Mesodermal cell (in vitro differentiated cells): ENCODE measurements around the gene OOSP4B.
"Not testable (repeated sequence)": the region's sequence is repeated elsewhere in the genome, so short reads cannot be mapped to it uniquely, and the experiment has no call there.

Experiments used
- H3K27ac ChIP-seq: 2 replicates; pipeline ENCODE4 v1.7.0; 2013; ENCODE audit warnings: mild to moderate bottlenecking, low read depth, low read length, moderate library complexity; ENCODE audit not compliant: severe bottlenecking
- H3K36me3 ChIP-seq: 2 replicates; pipeline ENCODE4 v1.7.1; 2013; ENCODE audit warnings: mild to moderate bottlenecking, low read length, moderate library complexity; ENCODE audit not compliant: control insufficient read depth, insufficient read depth
- H3K4me1 ChIP-seq: one replicate; pipeline ENCODE4 v1.7.1; 2013; ENCODE audit warnings: mild to moderate bottlenecking, low read length; ENCODE audit not compliant: insufficient read depth, control insufficient read depth, poor library complexity, severe bottlenecking
- H3K4me3 ChIP-seq: 2 replicates; pipeline ENCODE4 v1.7.0; 2013; ENCODE audit warnings: low read length, control low read depth, mild to moderate bottlenecking; ENCODE audit not compliant: insufficient read depth, poor library complexity, severe bottlenecking; ENCODE audit errors: extremely low read depth
- H3K9me3 ChIP-seq: 2 replicates; pipeline ENCODE4 v1.7.1; 2013; ENCODE audit warnings: mild to moderate bottlenecking, low read length, moderate library complexity; ENCODE audit not compliant: control insufficient read depth
- WGBS, 2 experiments: methylation state at CpG; one replicate each; pipeline ENCODE4 v1.1.5; 2013; ENCODE audit warnings: missing lambda C conversion rate in 2 of 2; ENCODE audit not compliant: insufficient coverage in 2 of 2; 5-methylcytosine and 5-hydroxymethylcytosine counted together

OOSP4B gene

DNA sequence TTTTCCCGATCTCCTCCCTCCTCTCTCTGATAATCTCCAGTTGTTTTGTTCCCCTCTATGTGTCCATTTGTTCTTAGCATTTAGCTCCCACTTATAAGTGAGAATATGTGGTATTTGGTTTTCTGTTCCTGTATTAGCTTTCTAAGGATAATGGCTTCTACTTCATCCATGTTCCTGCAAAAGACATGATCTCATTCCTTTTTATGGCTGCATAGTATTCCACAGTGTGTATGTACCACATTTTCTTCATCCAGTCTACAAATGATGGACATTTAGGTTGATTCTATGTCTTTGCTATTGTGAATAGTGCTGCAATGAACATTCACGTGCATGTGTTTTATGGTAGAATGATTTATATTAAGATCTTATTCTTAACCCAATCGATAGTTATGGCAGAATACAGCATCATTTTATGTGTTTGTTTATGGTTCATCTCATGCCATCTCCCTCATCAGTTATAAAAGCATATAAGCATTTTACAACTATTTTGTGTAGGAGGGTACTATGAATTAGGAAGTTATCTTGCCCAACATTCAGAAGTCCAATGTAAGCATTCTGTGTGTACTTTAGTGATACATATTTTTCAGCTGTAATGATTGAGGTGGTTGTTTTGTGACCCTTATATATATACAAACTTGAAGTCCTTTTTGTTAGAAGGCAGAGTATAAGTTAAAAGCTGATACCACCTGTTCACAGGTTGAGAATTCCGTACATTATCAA is 42.7 kb downstream of the OOSP4B start:
- Histone ChIP-seq H3K27ac (no peak overlapping the region), H3K9me3 (no peaks in the 10 kb centered on the region), H3K4me3 (no peak overlapping the region), H3K36me3 (no peaks in the 10 kb centered on the region), H3K4me1 (no peaks in the 10 kb centered on the region)
- no CpG with 5 or more reads among the region's 4 CpGs for WGBS, 2 experiments

DNA sequence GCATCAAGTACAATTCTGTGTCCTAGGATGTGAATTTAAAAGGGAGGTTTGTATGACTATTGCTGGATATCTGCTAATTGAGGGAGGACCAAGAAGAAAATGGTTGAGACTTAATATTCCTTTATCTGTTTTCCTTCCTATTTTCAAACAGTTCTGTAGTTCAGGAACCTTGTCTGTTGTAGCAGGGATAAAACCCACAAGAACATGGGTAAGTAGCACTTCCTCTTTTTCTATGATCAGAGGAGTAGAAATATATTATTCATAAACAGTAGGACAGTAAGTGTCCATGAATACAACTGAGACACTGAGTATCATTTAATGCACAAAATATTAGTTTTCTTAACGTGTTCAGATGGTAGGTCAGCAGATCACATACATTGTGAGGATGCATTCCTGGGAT is 47.1 kb downstream of the OOSP4B start:
- no peaks in the 10 kb centered on the region for H3K36me3 ChIP-seq
- WGBS, 2 experiments, result no CpG with 5 or more reads among the region's 1 CpG
- no peaks in the 10 kb centered on the region for H3K9me3 ChIP-seq
- no peaks in the 10 kb centered on the region for H3K4me1 ChIP-seq
- H3K27ac ChIP-seq, result no peak overlapping the region
- H3K4me3 ChIP-seq, result no peak overlapping the region

DNA sequence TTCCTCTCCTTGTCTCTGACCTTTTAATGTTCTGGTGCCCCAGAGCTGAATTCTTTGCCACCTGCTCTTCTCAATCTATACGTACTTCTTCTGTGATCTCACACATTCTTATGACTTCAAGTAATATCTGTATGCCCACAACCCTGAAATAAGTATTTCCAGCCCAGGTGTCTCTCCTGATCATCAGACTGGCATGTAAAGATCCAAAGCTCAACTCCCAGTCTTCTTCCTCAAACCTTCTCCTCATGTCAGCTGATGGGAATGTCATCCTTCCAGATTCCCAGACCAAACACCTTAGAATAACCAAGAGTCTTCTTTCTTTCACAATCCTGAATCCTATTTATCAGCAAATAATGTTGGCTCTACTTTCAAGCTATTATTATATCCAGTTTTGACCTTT is 48.8 kb downstream of the OOSP4B start:
- Histone ChIP-seq H3K27ac (no peak overlapping the region), H3K9me3 (no peaks in the 10 kb centered on the region), H3K4me3 (no peak overlapping the region), H3K36me3 (no peaks in the 10 kb centered on the region), H3K4me1 (no peaks in the 10 kb centered on the region)
- WGBS, 2 experiments, result 81 to 100% methylated on average over 1 of the region's 1 CpG

DNA sequence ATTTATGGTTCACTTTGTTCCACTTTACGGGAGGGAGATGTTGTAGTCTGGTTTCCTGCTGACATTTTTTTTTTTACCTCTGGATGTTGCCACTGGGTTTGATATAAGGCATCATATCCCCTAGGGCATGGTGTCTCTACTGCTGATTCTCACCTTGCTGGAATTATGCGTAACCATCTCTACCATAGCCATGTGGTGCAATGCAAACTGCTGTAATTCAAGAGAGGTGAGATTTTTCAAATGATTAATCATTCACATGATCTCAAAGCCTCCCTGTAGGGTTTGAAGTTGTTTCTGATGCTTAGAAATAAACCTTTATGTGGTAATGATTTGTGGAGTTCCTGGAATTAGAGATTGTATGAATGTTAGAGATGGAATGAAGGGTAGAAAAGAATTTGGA is 52.5 kb downstream of the OOSP4B start:
- Histone ChIP-seq H3K4me1 (no peaks in the 10 kb centered on the region), H3K9me3 (no peaks in the 10 kb centered on the region), H3K36me3 (no peaks in the 10 kb centered on the region), H3K27ac (no peak overlapping the region), H3K4me3 (no peak overlapping the region)
- WGBS, 2 experiments, result no CpG with 5 or more reads among the region's 2 CpGs

DNA sequence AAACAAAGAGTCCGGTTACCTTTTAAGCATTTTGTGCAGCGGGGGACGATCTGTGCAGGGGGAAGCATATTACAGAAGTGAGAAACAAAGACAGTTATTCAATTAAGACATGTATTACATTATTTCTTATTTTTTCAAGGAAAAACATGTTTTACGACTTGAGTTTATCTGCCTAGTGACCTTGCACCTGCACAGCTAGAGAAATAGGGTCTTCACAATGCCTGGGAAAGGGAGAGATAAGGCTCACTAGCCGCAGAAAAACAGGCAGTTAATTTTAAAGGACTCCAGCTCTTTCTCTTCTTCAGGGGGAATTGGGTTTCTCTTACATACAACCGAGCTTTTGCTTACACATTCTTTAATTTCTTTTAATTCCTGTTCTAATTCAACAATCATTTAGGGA is 54.7 kb downstream of the OOSP4B start:
- H3K36me3 ChIP-seq, H3K4me3 ChIP-seq, H3K27ac ChIP-seq, H3K4me1 ChIP-seq, H3K9me3 ChIP-seq: not testable (repeated sequence)
- 100% methylated on average over 2 of the region's 6 CpGs; no CpG with 5 or more reads in 1 of the 2 experiments for WGBS, 2 experiments

DNA sequence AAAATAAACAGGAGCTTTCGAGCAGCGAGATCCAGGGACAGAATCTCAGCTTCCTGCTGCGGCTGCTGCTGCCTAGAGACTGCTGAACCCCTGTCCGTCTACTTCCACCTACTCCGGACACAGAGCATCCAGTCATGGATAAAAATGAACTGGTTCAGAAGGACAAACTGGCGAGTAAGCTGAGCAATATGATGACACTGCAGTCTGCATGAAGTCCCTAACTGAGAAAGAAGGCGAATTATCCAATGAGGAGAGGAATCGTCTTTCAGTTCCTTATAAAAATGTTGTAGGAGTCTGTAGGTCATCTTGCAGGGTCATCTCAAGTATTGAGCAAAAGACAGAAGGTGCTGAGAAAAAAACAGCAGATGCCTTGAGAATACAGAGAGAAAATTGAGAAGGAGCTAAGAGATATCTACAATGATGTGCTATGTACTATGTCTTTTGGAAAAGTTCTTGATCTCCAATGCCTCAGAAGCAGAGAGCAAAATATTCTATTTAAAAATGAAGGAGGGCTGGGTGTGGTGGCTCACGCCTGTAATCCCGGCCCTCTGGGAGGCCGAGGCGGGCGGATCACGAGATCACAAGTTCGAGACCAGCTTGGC is 60.3 kb downstream of the OOSP4B start:
- H3K4me1 ChIP-seq, result no peaks in the 10 kb centered on the region
- H3K36me3 ChIP-seq, result no peaks in the 10 kb centered on the region
- 88 to 89% methylated on average over 14 to 15 of the region's 15 CpGs for WGBS, 2 experiments
- no peak overlapping the region for H3K27ac ChIP-seq
- H3K9me3 ChIP-seq, result peaks cover 3% of the 10 kb centered on the region
- no peak overlapping the region for H3K4me3 ChIP-seq

DNA sequence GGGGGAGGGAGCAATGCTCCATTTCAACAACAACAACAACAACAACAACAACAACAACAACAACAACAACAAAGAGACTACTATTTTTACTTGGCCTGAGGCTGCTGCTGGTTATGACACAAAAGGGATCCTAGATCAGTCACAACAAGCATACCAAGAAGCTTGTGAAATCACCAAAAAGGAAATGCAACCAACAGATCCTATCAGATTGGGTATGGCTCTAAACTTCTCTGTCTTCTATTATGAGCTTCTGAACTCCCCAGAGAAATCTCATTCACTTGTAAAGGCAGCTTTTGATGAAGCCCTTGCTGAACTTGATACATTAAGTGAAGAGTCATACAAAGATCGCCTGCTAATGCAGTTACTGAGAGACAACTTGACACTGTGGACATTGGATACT is 61.0 kb downstream of the OOSP4B start:
- Histone ChIP-seq H3K36me3 (no peaks in the 10 kb centered on the region), H3K4me3 (no peak overlapping the region), H3K27ac (no peak overlapping the region), H3K4me1 (no peaks in the 10 kb centered on the region), H3K9me3 (peaks cover 3% of the 10 kb centered on the region)
- WGBS, 2 experiments, result 80 to 100% methylated on average over 1 of the region's 1 CpG

DNA sequence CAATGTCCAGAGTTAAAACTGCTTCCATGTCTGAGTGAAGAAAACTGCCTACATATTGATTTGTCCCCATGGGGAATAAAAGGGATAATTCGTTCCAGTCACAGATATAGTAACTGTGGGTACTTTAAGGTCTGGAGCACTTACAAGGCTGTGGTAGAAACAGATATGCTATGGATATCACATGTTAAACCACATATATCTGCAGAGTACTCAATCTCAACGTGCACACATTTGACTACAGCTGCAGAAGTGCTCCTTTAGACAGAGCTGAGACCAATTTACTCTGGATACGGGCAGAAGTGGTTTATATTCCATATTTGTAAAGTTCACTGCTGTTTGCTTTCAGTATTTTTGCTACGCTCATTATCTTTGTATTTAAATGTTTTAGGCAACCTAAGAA is 61.8 kb downstream of the OOSP4B start:
- Histone ChIP-seq H3K4me1 (no peaks in the 10 kb centered on the region), H3K4me3 (no peak overlapping the region), H3K36me3 (no peaks in the 10 kb centered on the region), H3K9me3 (peaks cover 3% of the 10 kb centered on the region), H3K27ac (no peak overlapping the region)
- WGBS, 2 experiments, result 60% methylated on average over 1 of the region's 4 CpGs; no CpG with 5 or more reads in 1 of the 2 experiments

DNA sequence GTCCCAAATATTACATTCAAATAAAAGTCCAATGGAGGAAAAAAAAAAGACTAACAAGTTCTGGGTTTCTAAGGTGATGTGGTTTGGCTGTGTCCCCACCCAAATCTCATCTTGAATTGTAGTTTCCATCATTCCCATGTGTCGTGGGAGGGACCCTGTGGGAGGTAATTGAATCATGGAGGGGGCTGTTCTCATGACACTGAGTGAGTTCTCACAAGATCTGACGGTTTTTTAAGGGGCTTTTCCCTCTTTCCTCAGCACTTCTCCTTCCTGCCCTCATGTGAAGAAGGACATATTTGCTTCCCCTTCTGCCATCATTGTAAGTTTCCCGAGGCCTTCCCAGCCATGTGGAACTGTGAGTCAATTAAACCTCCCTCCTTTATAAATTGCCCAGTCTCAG is 63.6 kb downstream of the OOSP4B start:
- WGBS, 2 experiments, result 40% methylated on average over 1 of the region's 3 CpGs; no CpG with 5 or more reads in 1 of the 2 experiments
- no peaks in the 10 kb centered on the region for H3K36me3 ChIP-seq
- H3K4me3 ChIP-seq, result no peak overlapping the region
- no peaks in the 10 kb centered on the region for H3K4me1 ChIP-seq
- H3K9me3 ChIP-seq, result peaks cover 3% of the 10 kb centered on the region
- no peak overlapping the region for H3K27ac ChIP-seq
